Retina (tissue), 1 donor: ENCODE results near the gene SEMA4D.

Source experiments
- DNase-seq: peaks from one replicate; pipeline ENCODE4 v3.0.0-alpha.2; 2016

SEMA4D gene

GRCh38 chr9:89442981-89443814 is 54.7 kb downstream of the SEMA4D start:
- no peak for DNase-seq

DNA sequence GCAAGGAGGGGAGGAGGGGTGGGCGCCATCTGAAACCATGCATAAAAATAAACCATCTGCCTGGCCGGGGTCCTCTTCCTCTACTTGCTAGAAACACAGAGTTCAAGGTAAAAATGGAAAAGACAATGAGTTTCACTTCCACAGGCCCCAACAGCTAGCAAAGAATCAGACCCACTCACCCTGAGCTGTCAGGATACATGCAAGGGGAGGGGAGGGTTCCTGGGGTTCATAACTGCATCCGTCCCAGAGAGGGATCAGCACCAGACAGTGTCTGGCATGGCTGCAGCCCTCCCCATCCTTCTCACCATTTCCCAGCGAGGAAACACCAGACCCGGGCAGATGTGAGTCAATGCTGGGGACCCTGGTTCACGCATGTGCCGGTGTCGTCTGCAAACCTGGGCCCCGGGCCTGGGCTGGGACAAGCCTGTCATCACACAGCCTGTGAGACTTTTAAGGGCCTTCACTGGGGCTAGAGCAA is 55.4 kb downstream of the SEMA4D start:
- no peak for DNase-seq

- DNase-seq: no peak
These were observed 55.9 kb downstream of the SEMA4D start for GRCh38 chr9:89441986-89442385.

DNA sequence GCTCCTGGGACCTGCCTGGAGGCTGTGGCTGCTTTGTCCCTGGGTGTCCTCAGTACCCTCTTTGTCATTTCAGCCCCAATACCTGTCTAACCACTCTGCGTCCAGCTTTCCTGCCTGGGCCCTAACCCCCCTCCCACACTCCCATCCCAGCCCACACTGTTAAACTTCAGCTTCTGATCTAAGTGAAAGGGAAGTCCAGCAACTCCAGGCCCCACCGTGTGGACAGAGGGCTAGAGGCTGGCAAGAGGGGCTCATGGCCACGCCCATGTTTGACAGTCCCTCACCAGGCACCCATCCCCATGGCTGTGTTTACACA is 56.3 kb downstream of the SEMA4D start:
- no peak for DNase-seq

- DNase-seq: no peak
These were observed 56.8 kb downstream of the SEMA4D start for GRCh38 chr9:89440951-89441654.

DNA sequence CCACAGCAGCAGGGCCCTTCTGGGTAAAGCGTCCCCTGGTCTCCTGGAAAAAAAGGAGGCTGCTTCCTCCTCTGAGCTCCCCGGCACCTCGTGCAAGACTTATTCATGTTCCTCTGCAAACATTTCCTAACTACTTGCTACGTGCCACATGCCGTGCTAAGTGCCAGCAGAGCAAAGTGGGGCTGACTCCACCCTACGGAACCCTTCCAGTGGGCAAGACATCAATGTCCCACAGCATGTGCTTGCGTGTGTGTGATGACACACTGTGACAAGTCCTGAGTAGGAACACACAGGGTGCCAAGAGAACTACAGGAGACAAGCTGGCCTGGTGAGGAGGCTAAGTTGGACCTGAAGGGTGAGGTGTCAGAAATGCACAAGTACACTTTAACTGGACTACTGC is 57.4 kb downstream of the SEMA4D start:
- no peak for DNase-seq

GRCh38 chr9:89440046-89440445 is 57.9 kb downstream of the SEMA4D start:
- no peak for DNase-seq

- no peak for DNase-seq
These were observed 58.3 kb downstream of the SEMA4D start for GRCh38 chr9:89439571-89439970.

DNA sequence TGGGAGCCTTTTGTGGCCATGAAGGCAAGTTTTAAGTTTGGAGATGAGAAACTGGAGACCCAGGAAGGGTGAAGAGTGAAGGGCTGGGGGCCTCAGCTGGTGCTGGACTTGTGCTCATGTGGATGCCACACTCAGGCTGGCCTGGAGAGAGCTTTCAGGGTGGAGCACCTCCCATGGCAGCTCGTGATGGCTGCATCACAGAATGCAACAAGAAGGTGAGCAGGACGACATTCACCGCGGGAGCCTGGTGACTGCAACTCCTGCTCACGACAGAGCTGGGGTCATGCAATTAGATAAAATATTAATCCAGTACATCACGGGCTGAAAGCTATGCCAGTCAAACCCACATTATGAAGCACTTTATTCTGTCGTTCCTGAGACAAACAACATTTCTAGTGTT is 59.7 kb downstream of the SEMA4D start:
- DNase-seq: no peak

- DNase-seq: no peak
These were observed 60.1 kb downstream of the SEMA4D start for GRCh38 chr9:89437772-89438171.

GRCh38 chr9:89436963-89437625 is 60.8 kb downstream of the SEMA4D start:
- DNase-seq: no peak

DNA sequence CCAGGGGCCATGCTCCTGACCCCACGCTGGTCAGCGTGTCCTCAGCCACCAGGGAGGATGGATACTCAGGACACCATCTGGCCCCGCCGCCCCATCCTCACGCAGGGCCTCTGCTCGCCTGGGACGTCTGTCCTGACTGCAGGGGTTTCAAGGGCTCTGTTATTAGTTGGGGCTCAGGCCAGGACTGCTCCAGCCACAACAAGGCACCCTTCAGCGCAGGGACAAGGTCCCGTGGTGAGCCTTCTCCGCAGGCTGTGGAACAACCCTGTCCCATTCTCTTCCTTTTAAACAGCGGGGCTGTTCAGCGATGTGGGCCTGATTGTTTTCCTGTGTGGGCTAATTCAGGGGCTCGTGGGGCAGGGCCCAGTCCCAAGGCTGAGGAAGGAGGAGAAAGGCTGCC is 61.6 kb downstream of the SEMA4D start:
- no peak for DNase-seq

GRCh38 chr9:89435071-89435823 is 62.7 kb downstream of the SEMA4D start:
- no peak for DNase-seq

DNA sequence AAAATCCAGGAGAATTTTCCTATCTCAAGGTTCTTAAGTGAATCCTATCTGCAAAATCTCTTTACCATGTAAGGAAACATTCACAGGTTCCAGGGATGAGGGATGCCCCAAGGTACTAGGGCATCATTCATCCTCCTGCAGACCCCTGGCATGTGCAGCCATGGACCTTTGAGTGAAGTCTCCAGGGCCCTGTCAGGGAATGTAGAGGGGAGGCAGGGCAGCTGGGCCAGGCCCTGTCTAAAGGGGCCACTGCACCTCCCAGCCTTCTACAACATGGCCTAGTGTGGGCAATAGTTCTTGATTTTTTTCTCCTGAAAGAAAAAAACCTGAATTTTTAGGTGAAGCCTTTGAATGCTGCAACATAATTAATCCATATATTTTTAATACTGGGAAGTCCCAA is 63.3 kb downstream of the SEMA4D start:
- no peak for DNase-seq

DNA sequence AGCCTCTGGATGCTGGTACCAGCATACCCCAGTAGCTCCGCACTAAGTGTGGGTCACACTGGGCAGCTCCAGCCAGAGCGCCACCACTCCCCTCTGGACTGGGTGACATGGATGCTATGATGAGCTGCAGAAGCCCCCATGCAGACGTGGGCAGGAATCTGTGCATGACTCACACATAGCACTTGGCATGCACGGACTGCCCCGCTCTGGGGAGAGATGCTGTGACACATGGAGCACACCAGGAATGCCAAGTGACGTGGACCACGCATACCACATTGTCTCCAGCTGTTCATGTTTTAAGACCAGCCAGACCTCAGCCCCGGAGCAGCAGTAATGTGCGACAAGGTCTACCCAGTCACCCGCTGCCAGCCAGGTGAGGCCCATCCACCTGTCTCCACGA is 64.1 kb downstream of the SEMA4D start:
- DNase-seq: no peak

GRCh38 chr9:89432986-89433530 is 64.9 kb downstream of the SEMA4D start:
- no peak for DNase-seq

DNA sequence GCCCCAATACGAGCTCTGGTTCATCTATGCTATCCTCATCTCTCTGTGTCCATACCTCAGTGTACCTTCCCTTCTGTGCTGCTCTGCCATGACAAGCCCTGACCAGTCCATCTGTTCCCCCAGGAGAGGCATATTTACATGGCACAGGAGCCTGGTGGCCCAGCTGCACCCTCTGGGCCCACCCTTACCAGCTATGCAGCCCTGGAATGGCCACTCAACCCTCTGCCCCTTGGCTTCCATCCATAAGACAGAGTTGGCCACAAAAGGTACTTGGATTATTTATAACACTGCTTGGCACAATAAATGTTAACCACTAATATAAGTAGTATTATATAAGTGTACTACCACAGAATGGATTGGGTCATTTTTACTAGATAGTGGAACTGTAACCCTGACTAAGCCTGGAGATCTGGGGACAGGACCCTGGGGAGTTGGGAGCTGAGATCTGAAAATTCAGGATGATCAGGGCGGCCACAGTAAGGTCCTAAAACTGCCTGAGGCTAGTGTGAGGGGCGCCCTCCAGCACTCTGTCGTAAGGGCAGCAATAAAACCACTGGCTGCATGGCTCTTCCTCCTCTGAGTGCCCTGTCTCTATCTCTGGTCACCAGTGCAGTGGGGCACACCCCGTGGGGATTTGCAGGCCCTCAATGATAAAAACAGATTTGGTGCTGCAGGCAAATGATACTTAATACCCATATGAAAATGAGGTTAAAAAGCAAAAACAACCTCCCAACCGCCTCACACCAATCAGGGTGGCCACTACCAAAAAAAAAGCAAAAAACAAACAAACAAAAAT is 65.8 kb downstream of the SEMA4D start:
- DNase-seq: no peak

GRCh38 chr9:89430995-89431394 is 66.9 kb downstream of the SEMA4D start:
- DNase-seq: no peak

- DNase-seq: no peak
These were observed 68.7 kb downstream of the SEMA4D start for GRCh38 chr9:89428901-89429890.

GRCh38 chr9:89428222-89428761 is 69.6 kb downstream of the SEMA4D start:
- no peak for DNase-seq
